K562 (cell line): Measurements from ENCODE around the gene PYGM. TPM values are rescaled to one million over a fixed set of nuclear protein-coding genes. Genes with fewer than 3 reads are reported as not detected.

Source experiments
- ATF1 ChIP-seq, 2 experiments: fragments of 450-650 bp in 1 of 2; IDR thresholded peaks; 2 replicates each; pipeline ENCODE4 v1.6.1; 2016; ENCODE audit warnings: missing compliant biosample characterization in 1 of 2, missing genetic modification characterization in 1 of 2
- BRCA1 ChIP-seq, 2 experiments: fragments of 450-650 bp in 1 of 2; sonication (generic) in 1 of 2; formaldehyde crosslinking in 1 of 2; IDR thresholded peaks; 2 replicates each; pipeline versions ENCODE4 v1.5.0 to v1.6.1; 2017 to 2020; ENCODE audit warnings: mild to moderate bottlenecking in 1 of 2, missing genetic modification reagents in 1 of 2
- CBFA2T3 ChIP-seq: fragments of 450-650 bp; IDR thresholded peaks from 2 replicates; pipeline ENCODE4 v1.6.1; 2017
- CBX3 ChIP-seq, 2 experiments: IDR thresholded peaks; 1 replicate in 1 of 2; 2 replicates in 1 of 2; pipeline ENCODE4 v1.6.1; 2012; ENCODE audit warnings: inconsistent platforms in 2 of 2, low read length in 2 of 2, borderline replicate concordance in 1 of 2, control low read depth in 1 of 2
- DDX20 ChIP-seq: fragments of 450-650 bp; IDR thresholded peaks from 2 replicates; pipeline ENCODE4 v1.6.1; 2016; ENCODE audit warnings: missing genetic modification characterization, low read depth, mild to moderate bottlenecking, missing compliant biosample characterization, moderate library complexity
- GATAD2A ChIP-seq: fragments of 450-650 bp; IDR thresholded peaks from 2 replicates; pipeline ENCODE4 v1.6.1; 2017
- MNT ChIP-seq, 2 experiments: fragments of 450-650 bp; conservative IDR thresholded peaks; 2 replicates each; pipeline ENCODE4 v1.6.1; 2017; ENCODE audit warnings: mild to moderate bottlenecking in 2 of 2, moderate library complexity in 2 of 2
- NFRKB ChIP-seq: fragments of 450-650 bp; IDR thresholded peaks from 2 replicates; pipeline ENCODE4 v1.6.1; 2016; ENCODE audit warnings: low read depth
- PML ChIP-seq: IDR thresholded peaks from 2 replicates; pipeline ENCODE4 v1.6.1; 2012; ENCODE audit warnings: low read length, inconsistent platforms
- POLR3A ChIP-seq: IDR thresholded peaks from 2 replicates; pipeline ENCODE4 v1.6.1; 2011; ENCODE audit warnings: borderline replicate concordance, mild to moderate bottlenecking, moderate library complexity; ENCODE audit not compliant: insufficient read length, insufficient read depth; ENCODE audit errors: extremely low read depth
- PRPF4 ChIP-seq: fragments of 200-400 bp; formaldehyde crosslinking; IDR thresholded peaks from one replicate; pipeline ENCODE4 v1.6.1; 2017; ENCODE audit warnings: low read length, low read depth, mild to moderate bottlenecking; ENCODE audit not compliant: insufficient read depth, poor library complexity, severe bottlenecking
- PTTG1 ChIP-seq: fragments of 450-650 bp; IDR thresholded peaks from 2 replicates; pipeline ENCODE4 v1.6.1; 2016; ENCODE audit warnings: low read depth, mild to moderate bottlenecking, missing genetic modification characterization, missing compliant biosample characterization
- TCFL5 ChIP-seq: fragments of 250-450 bp; sonication (Bioruptor Pico); conservative IDR thresholded peaks from 2 replicates; pipeline ENCODE4 v1.6.1; 2021; ENCODE audit warnings: mild to moderate bottlenecking, moderate library complexity, matching md5 sums
- TFAP4 ChIP-seq: sonication (generic); formaldehyde crosslinking; IDR thresholded peaks from 2 replicates; pipeline ENCODE4 v1.8.0; 2022; ENCODE audit warnings: missing genetic modification reagents, mild to moderate bottlenecking, moderate library complexity, borderline replicate concordance
- TRIM24 ChIP-seq, 2 experiments: fragments of 450-650 bp; IDR thresholded peaks; 2 replicates each; pipeline ENCODE4 v1.6.1; 2016
- ZBTB11 ChIP-seq, 3 experiments: fragments of 200-800 bp in 1 of 3; fragments of 250-450 bp in 1 of 3; fragments of 450-650 bp in 1 of 3; sonication (Bioruptor Pico) in 1 of 3; sonication (Bioruptor generic) in 1 of 3; formaldehyde crosslinking in 1 of 3; IDR thresholded peaks; 2 replicates each; pipeline versions ENCODE4 v1.6.1 to v1.8.0; 2016 to 2022; ENCODE audit warnings: mild to moderate bottlenecking in 2 of 3, missing genetic modification characterization in 2 of 3, missing compliant biosample characterization in 1 of 3, moderate library complexity in 1 of 3
- ZNF12 ChIP-seq: sonication (generic); formaldehyde crosslinking; IDR thresholded peaks from 2 replicates; pipeline ENCODE4 v1.4.0; 2020; ENCODE audit warnings: mild to moderate bottlenecking, missing genetic modification reagents
- ZNF175 ChIP-seq: fragments of 200-800 bp; sonication (Bioruptor generic); IDR thresholded peaks from 2 replicates; pipeline ENCODE4 v1.6.1; 2016; ENCODE audit warnings: low read depth, mild to moderate bottlenecking, missing genetic modification characterization, missing compliant biosample characterization
- ZNF280B ChIP-seq: fragments of 250-450 bp; sonication (Bioruptor Pico); IDR thresholded peaks from 2 replicates; pipeline ENCODE4 v1.5.1; 2021; ENCODE audit warnings: mild to moderate bottlenecking
- polyA plus RNA-seq, 8 experiments: library from polyadenylated mRNA; depleted of rRNA in 4 of 8; stranded (reverse) in 5 of 8; unstranded in 3 of 8; fragments of >200 nt; fragmentation: Nextera tagmentation in 2 of 8; fragmentation: Illumina TruSeq in 1 of 8; extraction: Ambion mirVana in 2 of 8; extraction: Trizol in 1 of 8; gene quantifications; 2 replicates each; pipeline versions ENCODE4 v1.2.1 to v1.2.3, GENCODE V29; 2011 to 2014; ENCODE audit warnings: inconsistent platforms in 1 of 8, missing spikeins in 1 of 8
- total RNA-seq, 7 experiments: library from RNA; depleted of rRNA in 6 of 7; stranded (reverse); fragments of >200 nt in 6 of 7; fragmentation: Illumina TruSeq in 2 of 7; extraction: Trizol in 2 of 7; gene quantifications; 2 replicates each; pipeline versions ENCODE4 v1.2.1 to v1.2.3, GENCODE V29; 2011 to 2021; ENCODE audit warnings: low replicate concordance in 1 of 7
- TF ChIP-seq, protein P1 (sequence below): fragments of 450-650 bp; IDR thresholded peaks from 2 replicates; pipeline ENCODE4 v1.6.1; 2016; ENCODE audit warnings: low read depth, mild to moderate bottlenecking, moderate library complexity

PYGM gene
- total and polyA plus RNA-seq, 9 of the 15 experiments (the other 6 are each of a cell fraction or from before 2014, with no cell fraction given) = 0.07 to 1.5 (median 0.68) TPM

DNA sequence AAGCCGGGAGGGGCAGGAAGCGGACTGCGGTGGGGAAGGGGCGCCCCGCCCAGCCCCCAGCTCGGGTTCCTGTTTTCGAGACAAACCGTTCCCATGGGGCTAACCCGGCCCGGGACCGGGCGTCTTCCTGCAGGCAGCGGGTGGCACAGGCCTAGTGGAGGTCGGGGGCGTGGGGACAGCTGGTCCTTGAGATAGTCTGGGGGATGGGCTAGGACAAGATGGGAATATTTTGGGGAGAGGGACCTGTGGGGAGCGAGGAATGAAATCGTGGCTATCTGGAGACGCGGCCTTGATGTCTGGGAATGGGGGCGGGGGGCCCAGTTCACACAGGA lies 14.6 kb downstream of the PYGM start (continued):
- TF ChIP-seq MNT (conservative IDR thresholded peaks at IDR 0.05) (0 out of 4 replicates have a peak, but pooled peaks of 1 of the 2 experiments have one; percentile 9), ZBTB11 (CRISPR knock-in tag; IDR thresholded peaks at IDR 0.05) (0 out of 6 replicates have a peak, but pooled peaks of 1 of the 3 experiments have one; percentile 17), DDX20 (tag) (no peak), GATAD2A (peak; percentile 52; the same call in 1 of the 2 replicates), PTTG1 (tag) (no peak), CBX3 (IDR thresholded peaks at IDR 0.05; ENCODE audit: borderline replicate concordance in 1 of 2, low read length in 2 of 2) (no peak), CBFA2T3 (peak; percentile 48), ZNF280B (no peak), ZNF12 (CRISPR knock-in tag) (0 out of 2 replicates have a peak, but pooled peaks have one; percentile 49), ATF1 (CRISPR knock-in tag; IDR thresholded peaks at IDR 0.05) (no peak), ATF1 (tag; IDR thresholded peaks at IDR 0.05) (no peak), ZNF175 (CRISPR knock-in tag) (no peak), TCFL5 (no peak), PRPF4 (no peak), BRCA1 (IDR thresholded peaks at IDR 0.05) (no peak), BRCA1 (CRISPR knock-in tag; IDR thresholded peaks at IDR 0.05) (no peak), PML (no peak), TFAP4 (CRISPR knock-in tag) (peak; percentile 85; the same call in 1 of the 2 replicates), NFRKB (peak; percentile 64; the same call in 1 of the 2 replicates), POLR3A (no peak), TRIM24 (IDR thresholded peaks at IDR 0.05) (0 out of 4 replicates have a peak, but pooled peaks of 1 of the 2 experiments have one; percentile 7)
- TF ChIP-seq, protein P1, sequence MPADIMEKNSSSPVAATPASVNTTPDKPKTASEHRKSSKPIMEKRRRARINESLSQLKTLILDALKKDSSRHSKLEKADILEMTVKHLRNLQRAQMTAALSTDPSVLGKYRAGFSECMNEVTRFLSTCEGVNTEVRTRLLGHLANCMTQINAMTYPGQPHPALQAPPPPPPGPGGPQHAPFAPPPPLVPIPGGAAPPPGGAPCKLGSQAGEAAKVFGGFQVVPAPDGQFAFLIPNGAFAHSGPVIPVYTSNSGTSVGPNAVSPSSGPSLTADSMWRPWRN = no peak
